PC-9 (cell line): ENCODE measurements around the gene VPS36. TPM values are rescaled to one million over a fixed set of nuclear protein-coding genes. Genes with fewer than 3 reads are reported as not detected.

Experiments used
- BruUV-seq: library from RNA; stranded (reverse); fragments of 400-500 nt; replicated peaks from 2 replicates; lab custom pipeline; 2021; lab: Mats Ljungman, UMichigan
- CTCF ChIA-PET: fragments of 300-600 bp; sonication (Branson Sonifier 250); formaldehyde crosslinking; loops from one replicate; lab custom pipeline; 2022; ENCODE audit warnings: antibody characterized with exemption; lab: Charles Lee
- POLR2A ChIA-PET: fragments of 300-600 bp; sonication (Branson Sonifier 250); formaldehyde crosslinking; loops from one replicate; lab custom pipeline; 2022; ENCODE audit warnings: antibody characterized with exemption; ENCODE audit not compliant: unreplicated experiment; lab: Charles Lee
- DNase-seq, 2 experiments: peaks; one replicate each; pipeline versions ENCODE4 v3.0.0 to v3.0.0-alpha.2; 2015 to 2022; ENCODE audit warnings: mixed read lengths in 1 of 2
- H2AFZ ChIP-seq: fragments of 200-600 bp; sonication (generic); 2 replicates; pipeline ENCODE4 v1.8.1; 2017; ENCODE audit warnings: antibody characterized with exemption
- H3F3A ChIP-seq: fragments of 200-600 bp; sonication (generic); 2 replicates; pipeline ENCODE4 v1.8.1; 2017; ENCODE audit warnings: antibody characterized with exemption, mild to moderate bottlenecking, low read depth; ENCODE audit not compliant: insufficient read depth
- H3K27ac ChIP-seq: fragments of 200-600 bp; sonication (generic); 2 replicates; pipeline ENCODE4 v1.6.1; 2016; ENCODE audit warnings: mixed run types
- H3K27me3 ChIP-seq: fragments of 200-600 bp; sonication (generic); 2 replicates; pipeline ENCODE4 v1.6.1; 2016; ENCODE audit warnings: low read depth, mixed run types; ENCODE audit not compliant: insufficient read depth
- H3K36me3 ChIP-seq: fragments of 200-600 bp; sonication (generic); 2 replicates; pipeline ENCODE4 v1.6.1; 2016; ENCODE audit warnings: low read depth, mixed run types
- H3K4me1 ChIP-seq: fragments of 200-600 bp; sonication (generic); replicated peaks from 2 replicates; pipeline ENCODE4 v1.6.1; 2016; ENCODE audit warnings: mixed run types; ENCODE audit not compliant: insufficient read depth
- H3K4me2 ChIP-seq: fragments of 200-600 bp; sonication (generic); 2 replicates; pipeline ENCODE4 v1.6.1; 2017; ENCODE audit warnings: mixed run types
- H3K4me3 ChIP-seq: fragments of 200-600 bp; sonication (generic); 2 replicates; pipeline ENCODE4 v1.6.1; 2016; ENCODE audit warnings: mixed run types
- H3K79me2 ChIP-seq: fragments of 200-600 bp; sonication (generic); 2 replicates; pipeline ENCODE4 v1.6.1; 2017; ENCODE audit warnings: low read depth, mixed run types
- H3K9me2 ChIP-seq: fragments of 200-600 bp; sonication (generic); 2 replicates; pipeline ENCODE4 v1.8.1; 2017; ENCODE audit warnings: mild to moderate bottlenecking; ENCODE audit not compliant: insufficient read depth
- H3K9me3 ChIP-seq: fragments of 200-600 bp; sonication (generic); 2 replicates; pipeline ENCODE4 v1.8.1; 2016; ENCODE audit warnings: low read depth; ENCODE audit not compliant: insufficient read depth
- H4K20me1 ChIP-seq: fragments of 200-600 bp; sonication (generic); 2 replicates; pipeline ENCODE4 v1.8.1; 2017; ENCODE audit not compliant: insufficient read depth
- CTCF ChIP-seq: fragments of 200-600 bp; sonication (generic); conservative IDR thresholded peaks from 2 replicates; pipeline ENCODE4 v1.6.1; 2017; ENCODE audit warnings: mixed run types, antibody characterized with exemption, mild to moderate bottlenecking, moderate library complexity
- EZH2 ChIP-seq: fragments of 200-600 bp; sonication (generic); IDR thresholded peaks from 2 replicates; pipeline ENCODE4 v1.8.0; 2017; ENCODE audit warnings: antibody characterized with exemption, low read depth
- intact Hi-C: fragments of 100-400 bp; cut with micrococcal nuclease; formaldehyde crosslinking; loops from one replicate; pipeline ENCODE4 v1.10.0; 2022; ENCODE audit not compliant: unreplicated experiment
- total RNA-seq: library from RNA; stranded (reverse); gene quantifications from 2 replicates; pipeline ENCODE4 v1.2.3, GENCODE V29; 2021

VPS36 gene
- total RNA-seq, 1 experiment from 2014 or later: 31.6 TPM

GRCh38 chr13:52399708-52400107 is 50.7 kb downstream of the VPS36 start:
- POLR2A ChIA-PET: no interaction called here
- H3K9me3 ChIP-seq: no peaks in the 10 kb centered on the region
- H3K36me3 ChIP-seq: no peaks in the 10 kb centered on the region
- no peaks in the 10 kb centered on the region for H3K79me2 ChIP-seq
- H3K27me3 ChIP-seq: no peaks in the 10 kb centered on the region
- no peak overlapping the region for H3K4me3 ChIP-seq
- H3K9me2 ChIP-seq: no peaks in the 10 kb centered on the region
- no peak overlapping the region for H2AFZ ChIP-seq
- no peaks in the 10 kb centered on the region for H3F3A ChIP-seq
- H3K27ac ChIP-seq: no peak overlapping the region
- H3K4me1 ChIP-seq: no peaks in the 10 kb centered on the region
- no peak overlapping the region for H3K4me2 ChIP-seq
- CTCF ChIA-PET: no interaction called here
- BruUV-seq: no TSS peak
- TF ChIP-seq CTCF: no peak
- no peak for TF ChIP-seq EZH2
- H4K20me1 ChIP-seq: no peaks in the 10 kb centered on the region
- intact Hi-C loops: no loop called here
- DNase-seq: no peak

- CTCF ChIA-PET: no interaction called here
- Histone ChIP-seq H3F3A (no peaks in the 10 kb centered on the region), H3K27ac (no peak overlapping the region), H3K4me3 (no peak overlapping the region), H3K36me3 (no peaks in the 10 kb centered on the region), H3K79me2 (no peaks in the 10 kb centered on the region), H3K9me3 (no peaks in the 10 kb centered on the region), H2AFZ (no peak overlapping the region), H3K9me2 (no peaks in the 10 kb centered on the region), H3K4me1 (no peaks in the 10 kb centered on the region), H3K4me2 (no peak overlapping the region), H4K20me1 (no peaks in the 10 kb centered on the region), H3K27me3 (no peaks in the 10 kb centered on the region)
- TF ChIP-seq CTCF (no peak), EZH2 (no peak)
- intact Hi-C loops: no loop called here
- POLR2A ChIA-PET: no interaction called here
- BruUV-seq: no TSS peak
- no peak for DNase-seq
Observed at GRCh38 chr13:52399046-52399445, 51.4 kb downstream of the VPS36 start.

DNA sequence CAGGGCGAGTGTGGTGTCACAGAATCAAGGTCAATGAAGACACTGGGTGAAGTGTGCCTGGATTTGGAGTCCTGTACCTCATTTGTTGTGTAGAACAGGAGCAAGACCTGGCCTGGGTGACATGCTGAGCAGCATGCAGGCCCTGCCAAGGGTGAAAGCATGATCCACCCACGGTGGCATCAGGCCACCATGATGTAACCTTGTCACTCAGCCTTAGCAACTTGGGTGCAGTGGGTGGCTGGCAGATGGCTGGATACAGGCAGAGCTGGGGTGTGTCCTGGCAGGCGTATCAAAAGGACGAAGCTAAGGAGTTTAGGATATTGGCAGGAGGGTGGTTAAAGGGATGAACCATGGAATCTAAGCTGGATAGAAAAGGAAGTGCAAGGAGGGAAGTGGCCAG is 54.7 kb downstream of the VPS36 start:
- TF ChIP-seq CTCF (no peak), EZH2 (no peak)
- ChIA-PET CTCF (no interaction called here), POLR2A (no interaction called here)
- Histone ChIP-seq H3K4me2 (no peak overlapping the region), H3F3A (no peaks in the 10 kb centered on the region), H3K36me3 (no peaks in the 10 kb centered on the region), H3K9me2 (no peaks in the 10 kb centered on the region), H3K79me2 (no peaks in the 10 kb centered on the region), H2AFZ (no peak overlapping the region), H3K27me3 (no peaks in the 10 kb centered on the region), H3K27ac (no peak overlapping the region), H3K9me3 (no peaks in the 10 kb centered on the region), H3K4me1 (no peaks in the 10 kb centered on the region), H4K20me1 (no peaks in the 10 kb centered on the region), H3K4me3 (no peak overlapping the region)
- intact Hi-C loops: no loop called here
- no peak for DNase-seq
- BruUV-seq: no TSS peak
